Ascending aorta (tissue), 2 donors: Measurements from ENCODE around the gene TAC4. TPM values are rescaled to one million over a fixed set of nuclear protein-coding genes. Genes with fewer than 3 reads are reported as not detected.

ENCODE experiments used
- DNase-seq, 2 donors: peaks; one replicate each; pipeline ENCODE4 v3.0.0-alpha.2; 2019; ENCODE audit warnings: low spot score in 2 of 2
- H3K27ac ChIP-seq, 2 donors: fragments of 200-600 bp; sonication (generic); one replicate each; pipeline ENCODE4 v1.5.1; 2016 to 2017; ENCODE audit warnings: mild to moderate bottlenecking in 1 of 2
- H3K27me3 ChIP-seq: fragments of 200-600 bp; sonication (generic); one replicate; pipeline ENCODE4 v1.5.1; 2017
- H3K36me3 ChIP-seq, 2 donors: fragments of 200-600 bp; sonication (generic); one replicate each; pipeline ENCODE4 v1.5.1; 2016
- H3K4me1 ChIP-seq, 2 donors: fragments of 200-600 bp; sonication (generic); one replicate each; pipeline ENCODE4 v1.5.1; 2016 to 2017; ENCODE audit warnings: mild to moderate bottlenecking in 1 of 2
- H3K4me3 ChIP-seq, 2 donors: fragments of 200-600 bp; sonication (generic); one replicate each; pipeline ENCODE4 v1.5.1; 2016 to 2017; ENCODE audit warnings: mild to moderate bottlenecking in 1 of 2
- H3K9me3 ChIP-seq, 2 donors: fragments of 200-600 bp; sonication (generic); one replicate each; pipeline ENCODE4 v1.5.1; 2016
- CTCF ChIP-seq, 3 experiments: fragments of 200-600 bp in 2 of 3; fragments of 450-650 bp in 1 of 3; sonication (generic) in 2 of 3; IDR thresholded peaks; one replicate each; pipeline ENCODE4 v1.5.1; 2016 to 2019; ENCODE audit warnings: antibody characterized with exemption in 3 of 3, mild to moderate bottlenecking in 1 of 3, moderate library complexity in 1 of 3
- intact Hi-C: fragments of 100-400 bp; cut with DNase I; formaldehyde crosslinking; loops from one replicate; pipeline ENCODE4 v1.15.1; 2023
- total RNA-seq: library from RNA; depleted of rRNA; stranded (reverse); fragments of >200 nt; gene quantifications from one replicate; pipeline ENCODE4 v1.1.0, GENCODE V29; 2016

TAC4 gene
- total RNA-seq, 1 donor from 2014 or later, result not detected

GRCh38 chr17:49798738-49799137, 49.1 kb downstream of the TAC4 start:
- H3K4me1 ChIP-seq, result peaks cover 0 to under 1% of the 10 kb centered on the region in 2 donors
- TF ChIP-seq CTCF (IDR thresholded peaks at IDR 0.05), result no peak
- peaks cover 41 to 85% of the 10 kb centered on the region in 2 donors for H3K36me3 ChIP-seq

GRCh38 chr17:49798182-49798581, 49.7 kb downstream of the TAC4 start:
- Histone ChIP-seq H3K36me3 (peaks cover 46 to 87% of the 10 kb centered on the region in 2 donors), H3K27me3 (no peaks in the 10 kb centered on the region)
- no peak for DNase-seq

More at GRCh38 chr17:49798738-49799137, 49.1 kb downstream of the TAC4 start:
- intact Hi-C loops, result no loop called here
- Histone ChIP-seq H3K9me3 (no peaks in the 10 kb centered on the region), H3K4me3 (no peak overlapping the region), H3K27me3 (no peaks in the 10 kb centered on the region), H3K27ac (no peak overlapping the region)
- no peak for DNase-seq

GRCh38 chr17:49795372-49795771, 52.5 kb downstream of the TAC4 start:
- no peak overlapping the region for H3K27ac ChIP-seq
- H3K9me3 ChIP-seq, result no peaks in the 10 kb centered on the region
- DNase-seq, result no peak
- intact Hi-C loops, result no loop called here
- peaks cover 0 to 17% of the 10 kb centered on the region in 2 donors for H3K4me1 ChIP-seq
- no peaks in the 10 kb centered on the region for H3K27me3 ChIP-seq
- no peak for TF ChIP-seq CTCF (IDR thresholded peaks at IDR 0.05)
- peaks cover 54 to 80% of the 10 kb centered on the region in 2 donors for H3K36me3 ChIP-seq
- H3K4me3 ChIP-seq, result no peak overlapping the region

More at GRCh38 chr17:49798182-49798581, 49.7 kb downstream of the TAC4 start:
- intact Hi-C loops, result no loop called here
- no peaks in the 10 kb centered on the region for H3K9me3 ChIP-seq
- TF ChIP-seq CTCF (IDR thresholded peaks at IDR 0.05), result no peak
- H3K27ac ChIP-seq, result no peak overlapping the region
- H3K4me1 ChIP-seq, result peaks cover 0 to 6% of the 10 kb centered on the region in 2 donors
- no peak overlapping the region for H3K4me3 ChIP-seq

GRCh38 chr17:49793309-49793708, 54.6 kb downstream of the TAC4 start:
- TF ChIP-seq CTCF (IDR thresholded peaks at IDR 0.05), result no peak
- Histone ChIP-seq H3K27ac (no peak overlapping the region), H3K9me3 (no peaks in the 10 kb centered on the region), H3K4me3 (no peak overlapping the region), H3K27me3 (no peaks in the 10 kb centered on the region), H3K36me3 (peaks cover 35 to 62% of the 10 kb centered on the region in 2 donors), H3K4me1 (peaks cover 5 to 27% of the 10 kb centered on the region in 2 donors)
- intact Hi-C loops, result no loop called here
- DNase-seq, result no peak

- TF ChIP-seq CTCF (IDR thresholded peaks at IDR 0.05), result no peak
- no peaks in the 10 kb centered on the region for H3K27me3 ChIP-seq
- H3K4me3 ChIP-seq, result peak overlapping the region; percentile 93 to 98
- intact Hi-C loops, result loop anchor here (1.0 to 5.0 kb wide), 2 partner anchors 25 to 48 kb away; partner anchors contain the start of gene FAM117A
- peaks cover 18 to 27% of the 10 kb centered on the region in 2 donors for H3K36me3 ChIP-seq
- peak overlapping the region in 1 of 2 donors; percentile 40 for H3K27ac ChIP-seq
- no peaks in the 10 kb centered on the region for H3K9me3 ChIP-seq
- DNase-seq, result no peak
- peaks cover 8 to 32% of the 10 kb centered on the region in 2 donors for H3K4me1 ChIP-seq
These were observed 58.7 kb downstream of the TAC4 start for GRCh38 chr17:49789243-49789578.
